K562 (cell line): ENCODE data around the gene EMID1.

Experiments used
- EHMT2 ChIP-seq: fragments of 450-650 bp; IDR thresholded peaks from 2 replicates; pipeline ENCODE4 v1.6.1; 2018; ENCODE audit warnings: antibody characterized with exemption
- HNRNPH1 ChIP-seq: fragments of 200-400 bp; formaldehyde crosslinking; optimal IDR thresholded peaks from 2 replicates; pipeline ENCODE3; 2017; ENCODE audit warnings: low read depth, mild to moderate bottlenecking, low read length, moderate library complexity
- KLF1 ChIP-seq: fragments of 450-650 bp; IDR thresholded peaks from 2 replicates; pipeline ENCODE4 v1.6.1; 2016; ENCODE audit warnings: missing genetic modification characterization, missing compliant biosample characterization
- POLR2G ChIP-seq: fragments of 200-400 bp; formaldehyde crosslinking; IDR thresholded peaks from 2 replicates; pipeline ENCODE4 v1.6.1; 2017; ENCODE audit warnings: low read depth, mild to moderate bottlenecking, antibody characterized with exemption, low read length, moderate library complexity
- SMC3 ChIP-seq: conservative IDR thresholded peaks from 2 replicates; pipeline ENCODE4 v1.6.1; 2011; ENCODE audit warnings: low read depth, low read length, improper control_type of control experiment; ENCODE audit not compliant: insufficient read depth
- TAF1 ChIP-seq: IDR thresholded peaks from 2 replicates; pipeline ENCODE4 v1.6.1; 2011; ENCODE audit warnings: mild to moderate bottlenecking, low read length, moderate library complexity; ENCODE audit not compliant: insufficient read depth, control insufficient read depth, severe bottlenecking; ENCODE audit errors: extremely low read depth

DNA sequence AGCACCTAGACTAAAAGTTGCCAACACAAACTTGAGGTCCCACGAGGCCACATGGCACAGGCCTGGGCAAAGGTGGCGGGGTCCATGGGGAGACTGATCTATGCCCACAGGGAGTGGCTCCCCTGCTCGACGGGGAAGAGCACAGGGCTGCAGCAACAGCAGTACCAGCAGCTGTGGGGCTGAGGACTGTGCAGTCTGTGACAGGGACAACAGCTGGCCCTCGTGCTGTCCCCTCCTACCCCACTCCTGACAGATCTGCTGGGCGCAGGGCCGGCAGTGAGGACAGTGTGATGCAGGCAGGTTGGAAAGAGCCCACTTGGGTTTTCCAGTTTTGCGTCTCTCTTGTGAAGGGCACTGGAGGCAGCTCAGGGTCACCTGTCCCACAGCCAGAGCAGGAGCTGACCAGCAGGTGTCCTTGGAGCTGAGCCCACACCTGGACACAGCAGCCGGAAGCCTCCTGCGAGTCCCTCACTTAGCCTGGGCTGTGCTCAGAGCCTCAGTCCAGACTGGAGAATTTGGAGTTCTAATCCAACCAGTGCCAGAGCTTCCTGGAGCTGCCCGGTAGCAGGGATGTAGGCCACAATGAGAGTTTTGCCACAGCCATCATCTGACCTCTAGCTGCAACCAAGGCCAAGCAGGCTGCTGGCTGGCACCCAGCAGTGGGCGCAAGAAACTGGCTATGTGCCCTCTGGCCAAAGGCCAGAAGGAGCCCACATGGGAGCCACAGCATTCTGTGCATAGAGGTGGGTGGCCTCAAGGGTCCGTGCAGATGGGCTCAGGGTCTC, 97.2 kb downstream of the EMID1 start:
- TF ChIP-seq EHMT2 (no peak), HNRNPH1 (no peak), SMC3 (no peak), KLF1 (tag) (no peak), POLR2G (no peak), TAF1 (no peak)
